ENCODE results near the gene CDK5RAP1. TPM values are rescaled to one million over a fixed set of nuclear protein-coding genes. Genes with fewer than 3 reads are reported as not detected.
A peak's percentile ranks its signal among the peaks of the same experiment; 100 is the strongest.

Gene CDK5RAP1
- total and polyA plus RNA-seq, 2 of the 4 experiments (the other 2 are of a cell fraction), result 23.9 to 28.1 TPM

DNA sequence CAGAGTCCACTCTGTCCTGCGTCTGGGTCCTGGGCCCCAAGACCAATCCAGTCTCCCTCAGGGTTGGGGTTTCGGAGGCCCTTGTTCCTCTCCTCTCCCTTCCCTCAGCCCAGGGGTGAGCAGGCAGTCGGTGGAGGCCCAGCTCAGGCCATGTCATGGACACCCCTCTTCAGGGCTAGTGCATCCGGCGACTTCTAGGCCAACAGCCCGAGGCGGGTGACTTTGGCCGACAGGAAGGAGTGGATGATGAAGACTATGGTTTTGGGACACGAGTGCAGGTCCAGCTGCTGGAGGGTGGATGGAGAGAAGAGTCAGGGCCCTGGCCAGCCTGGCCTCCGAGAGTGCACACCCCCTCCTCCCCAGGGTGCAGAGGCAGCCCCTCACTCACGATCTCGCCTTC lies 7.0 kb upstream of the CDK5RAP1 start (continued):
- TF ChIP-seq RAD21 (IDR thresholded peaks at IDR 0.05; ENCODE audit: low read length) (no peak), POLR2A (IDR thresholded peaks at IDR 0.05; ENCODE audit: low read depth, low read length) (no peak), MAZ (IDR thresholded peaks at IDR 0.05; ENCODE audit: borderline replicate concordance, low read depth, low read length) (no peak), BHLHE40 (IDR thresholded peaks at IDR 0.05; ENCODE audit: low read depth, low read length) (no peak), NFE2L2 (IDR thresholded peaks at IDR 0.05; ENCODE audit: low read depth, low read length) (no peak), FOS (IDR thresholded peaks at IDR 0.05; ENCODE audit: low read depth, low read length) (no peak)
- TF ChIP-seq, protein P1, sequence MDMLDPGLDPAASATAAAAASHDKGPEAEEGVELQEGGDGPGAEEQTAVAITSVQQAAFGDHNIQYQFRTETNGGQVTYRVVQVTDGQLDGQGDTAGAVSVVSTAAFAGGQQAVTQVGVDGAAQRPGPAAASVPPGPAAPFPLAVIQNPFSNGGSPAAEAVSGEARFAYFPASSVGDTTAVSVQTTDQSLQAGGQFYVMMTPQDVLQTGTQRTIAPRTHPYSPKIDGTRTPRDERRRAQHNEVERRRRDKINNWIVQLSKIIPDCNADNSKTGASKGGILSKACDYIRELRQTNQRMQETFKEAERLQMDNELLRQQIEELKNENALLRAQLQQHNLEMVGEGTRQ (IDR thresholded peaks at IDR 0.05; ENCODE audit: low read depth, low read length), result no peak

DNA sequence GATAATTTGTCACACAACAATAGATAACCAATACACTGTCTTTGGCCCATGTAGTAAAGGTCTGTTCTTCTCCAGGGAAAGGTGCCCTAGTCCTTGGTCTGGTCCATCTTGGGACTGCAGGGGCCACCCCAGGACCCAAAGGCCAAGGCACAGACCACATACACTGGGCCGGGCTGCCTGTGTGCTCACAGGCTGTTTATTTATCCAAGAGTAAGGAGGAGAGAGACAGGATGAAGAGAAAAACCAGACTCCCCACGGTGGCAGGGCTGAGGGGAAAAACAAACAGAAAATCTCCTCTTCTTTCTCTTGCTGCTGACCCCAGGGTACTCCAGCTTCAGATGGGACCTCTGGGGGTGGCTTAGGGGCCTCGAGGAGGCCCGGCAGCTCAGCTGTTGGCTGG lies 6.5 kb upstream of the CDK5RAP1 start:
- Histone ChIP-seq H3K4me3 (ENCODE audit: insufficient read depth, low read depth, low read length) (no peak overlapping the region), H3K79me1 (ENCODE audit: low read depth in 1 of 2, low read length in 2 of 2) (peaks cover 4 to 18% of the 10 kb centered on the region in 2 experiments; a peak in 3 of 4 replicates), H3K9me3 (ENCODE audit: control insufficient read depth, insufficient read depth, low read length) (peaks cover 3% of the 10 kb centered on the region; the same call in 1 of the 2 replicates), H4K20me1 (ENCODE audit: insufficient read depth, low read length) (no peaks in the 10 kb centered on the region), H2BK20ac (ENCODE audit: low read depth, low read length) (no peak overlapping the region), H2BK120ac (ENCODE audit: low read depth, low read length) (no peak overlapping the region), H3K9ac (ENCODE audit: low read depth, low read length) (no peak overlapping the region), H3K23ac (ENCODE audit: low read depth, low read length) (no peak overlapping the region), H2AK9ac (replicated peaks; ENCODE audit: low read depth, low read length, poor library complexity) (no peak overlapping the region), H2BK5ac (ENCODE audit: low read depth, low read length, poor library complexity, severe bottlenecking) (no peak overlapping the region), H3K27ac (ENCODE audit: insufficient read depth, low read length) (no peak overlapping the region), H3K36me3 (ENCODE audit: control insufficient read depth, insufficient read depth, low read length) (peaks cover 19% of the 10 kb centered on the region), H3K9me1 (ENCODE audit: insufficient read depth, low read length) (peaks cover 7% of the 10 kb centered on the region), H3K18ac (ENCODE audit: low read depth, low read length) (no peak overlapping the region), H3K14ac (replicated peaks; ENCODE audit: low read depth, low read length) (no peak overlapping the region), H4K91ac (ENCODE audit: insufficient read depth, low read depth, low read length) (no peak overlapping the region), H3K4ac (ENCODE audit: low read depth, low read length) (no peak overlapping the region), H3K27me3 (ENCODE audit: control insufficient read depth, insufficient read depth, low read length) (no peaks in the 10 kb centered on the region), H2AK5ac (ENCODE audit: low read depth, low read length) (no peak overlapping the region), H2AFZ (replicated peaks; ENCODE audit: low read length, poor library complexity) (no peak overlapping the region), H3K56ac (ENCODE audit: extremely low read depth, insufficient read depth, low read length) (no peak overlapping the region), H3K4me2 (ENCODE audit: low read depth, low read length) (no peak overlapping the region), H2BK15ac (ENCODE audit: low read depth, low read length) (no peak overlapping the region), H4K8ac (ENCODE audit: low read depth in 2 of 2, low read length in 2 of 2) (no peak overlapping the region), H3K4me1 (ENCODE audit: control insufficient read depth, insufficient read depth, low read length) (peaks cover 7% of the 10 kb centered on the region), H4K5ac (ENCODE audit: low read depth, low read length) (no peak overlapping the region)
- BruUV-seq (replicated peaks), result no TSS peak
- intact Hi-C loops (cut with micrococcal nuclease), result no loop called here
- ChIA-PET CTCF (no interaction called here), POLR2A (ENCODE audit: unreplicated experiment) (no interaction called here)
- WGBS, 2 experiments (ENCODE audit: extremely low coverage in 2 of 2, insufficient read length in 1 of 2), result no CpG with 5 or more reads among the region's 4 CpGs
- DNase-seq (no peak), ATAC-seq (ENCODE audit: low read depth) (peak; percentile 69)
- dilution Hi-C loops (cut with HindIII; ENCODE audit: low sequenced_read_pairs, unreplicated experiment), result no loop called here
- in situ Hi-C loops (cut with MboI; ENCODE audit: low sequenced_read_pairs), result no loop called here
- TF ChIP-seq NFE2L2 (IDR thresholded peaks at IDR 0.05; ENCODE audit: low read depth, low read length), result no peak
- TF ChIP-seq MXI1 (IDR thresholded peaks at IDR 0.05; ENCODE audit: borderline replicate concordance, low read depth, low read length), result no peak
- TF ChIP-seq, protein P2, sequence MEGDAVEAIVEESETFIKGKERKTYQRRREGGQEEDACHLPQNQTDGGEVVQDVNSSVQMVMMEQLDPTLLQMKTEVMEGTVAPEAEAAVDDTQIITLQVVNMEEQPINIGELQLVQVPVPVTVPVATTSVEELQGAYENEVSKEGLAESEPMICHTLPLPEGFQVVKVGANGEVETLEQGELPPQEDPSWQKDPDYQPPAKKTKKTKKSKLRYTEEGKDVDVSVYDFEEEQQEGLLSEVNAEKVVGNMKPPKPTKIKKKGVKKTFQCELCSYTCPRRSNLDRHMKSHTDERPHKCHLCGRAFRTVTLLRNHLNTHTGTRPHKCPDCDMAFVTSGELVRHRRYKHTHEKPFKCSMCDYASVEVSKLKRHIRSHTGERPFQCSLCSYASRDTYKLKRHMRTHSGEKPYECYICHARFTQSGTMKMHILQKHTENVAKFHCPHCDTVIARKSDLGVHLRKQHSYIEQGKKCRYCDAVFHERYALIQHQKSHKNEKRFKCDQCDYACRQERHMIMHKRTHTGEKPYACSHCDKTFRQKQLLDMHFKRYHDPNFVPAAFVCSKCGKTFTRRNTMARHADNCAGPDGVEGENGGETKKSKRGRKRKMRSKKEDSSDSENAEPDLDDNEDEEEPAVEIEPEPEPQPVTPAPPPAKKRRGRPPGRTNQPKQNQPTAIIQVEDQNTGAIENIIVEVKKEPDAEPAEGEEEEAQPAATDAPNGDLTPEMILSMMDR (conservative IDR thresholded peaks at IDR 0.05; ENCODE audit: low read depth, low read length), result no peak
- no peak for TF ChIP-seq RAD21 (IDR thresholded peaks at IDR 0.05; ENCODE audit: low read length)
- TF ChIP-seq MAFK (IDR thresholded peaks at IDR 0.05; ENCODE audit: low read depth, low read length), result no peak
- TF ChIP-seq MAZ (IDR thresholded peaks at IDR 0.05; ENCODE audit: borderline replicate concordance, low read depth, low read length), result no peak
- TF ChIP-seq, protein P3, sequence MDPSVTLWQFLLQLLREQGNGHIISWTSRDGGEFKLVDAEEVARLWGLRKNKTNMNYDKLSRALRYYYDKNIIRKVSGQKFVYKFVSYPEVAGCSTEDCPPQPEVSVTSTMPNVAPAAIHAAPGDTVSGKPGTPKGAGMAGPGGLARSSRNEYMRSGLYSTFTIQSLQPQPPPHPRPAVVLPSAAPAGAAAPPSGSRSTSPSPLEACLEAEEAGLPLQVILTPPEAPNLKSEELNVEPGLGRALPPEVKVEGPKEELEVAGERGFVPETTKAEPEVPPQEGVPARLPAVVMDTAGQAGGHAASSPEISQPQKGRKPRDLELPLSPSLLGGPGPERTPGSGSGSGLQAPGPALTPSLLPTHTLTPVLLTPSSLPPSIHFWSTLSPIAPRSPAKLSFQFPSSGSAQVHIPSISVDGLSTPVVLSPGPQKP (IDR thresholded peaks at IDR 0.05; ENCODE audit: borderline replicate concordance, low read depth, low read length), result no peak
- no peak for TF ChIP-seq CEBPB (IDR thresholded peaks at IDR 0.05; ENCODE audit: low read depth, low read length)
- TF ChIP-seq CHD1 (IDR thresholded peaks at IDR 0.05; ENCODE audit: low read depth, low read length), result no peak
- no peak for TF ChIP-seq RCOR1 (IDR thresholded peaks at IDR 0.05; ENCODE audit: insufficient replicate concordance, low read length)
- no peak for TF ChIP-seq POLR2A (IDR thresholded peaks at IDR 0.05; ENCODE audit: low read depth, low read length)
- TF ChIP-seq FOS (IDR thresholded peaks at IDR 0.05; ENCODE audit: low read depth, low read length), result no peak
- TF ChIP-seq BHLHE40 (IDR thresholded peaks at IDR 0.05; ENCODE audit: low read depth, low read length), result no peak

All from IMR-90 (cell line).